Measurements from ENCODE around the gene HMG20A.

Gene HMG20A

GRCh38 chr15:77494073-77494867, 73.6 kb downstream of the HMG20A start:
- TF ChIP-seq ZNF274 (IDR thresholded peaks at IDR 0.05; ENCODE audit: low read depth, low read length) = no peak
- no peak for TF ChIP-seq SUZ12 (IDR thresholded peaks at IDR 0.05; ENCODE audit: extremely low read depth, insufficient read depth, insufficient read length)
- no peak for TF ChIP-seq YY1 (IDR thresholded peaks at IDR 0.05; ENCODE audit: insufficient read depth, insufficient read length)
- Histone ChIP-seq H3K9me3 (ENCODE audit: insufficient read depth, low read length) (no peaks in the 10 kb centered on the region), H3K4me3 (ENCODE audit: insufficient read length, low read depth) (no peak overlapping the region), H3K27me3 (ENCODE audit: insufficient read depth, insufficient read length) (no peaks in the 10 kb centered on the region), H3K36me3 (ENCODE audit: insufficient read depth, insufficient read length, low read length) (no peaks in the 10 kb centered on the region), H3K4me1 (ENCODE audit: insufficient read depth, insufficient read length) (peaks cover 14% of the 10 kb centered on the region), H3K9ac (ENCODE audit: insufficient read length, low read depth) (no peak overlapping the region)
- DNase-seq (ENCODE audit: low read depth, low spot score) = no peak

DNA sequence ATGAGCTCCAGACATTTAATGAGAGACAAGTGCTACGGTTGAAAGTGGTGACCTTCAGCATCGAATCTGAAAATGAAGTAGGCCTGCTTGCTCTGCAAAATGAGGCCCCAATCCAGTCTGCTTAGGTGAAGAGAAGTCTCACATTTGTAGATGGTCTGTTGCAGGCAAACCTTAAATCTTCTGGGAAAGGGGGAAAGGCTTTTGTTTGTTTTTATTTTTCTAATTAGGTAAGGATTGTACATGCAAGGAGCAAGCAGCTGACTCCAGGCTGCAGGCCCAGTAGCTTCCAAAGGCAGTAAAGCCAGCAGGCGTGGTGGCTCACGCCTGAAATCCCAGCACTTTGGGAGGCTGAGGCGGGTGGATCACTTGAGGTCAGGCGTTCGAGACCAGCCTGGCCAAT, 74.3 kb downstream of the HMG20A start:
- Histone ChIP-seq H3K4me3 (ENCODE audit: insufficient read length, low read depth) (no peak overlapping the region), H3K36me3 (ENCODE audit: insufficient read depth, insufficient read length, low read length) (no peaks in the 10 kb centered on the region), H3K27me3 (ENCODE audit: insufficient read depth, insufficient read length) (no peaks in the 10 kb centered on the region), H3K9me3 (ENCODE audit: insufficient read depth, low read length) (no peaks in the 10 kb centered on the region), H3K4me1 (ENCODE audit: insufficient read depth, insufficient read length) (peaks cover 13% of the 10 kb centered on the region), H3K9ac (ENCODE audit: insufficient read length, low read depth) (no peak overlapping the region)
- TF ChIP-seq SUZ12 (IDR thresholded peaks at IDR 0.05; ENCODE audit: extremely low read depth, insufficient read depth, insufficient read length) (no peak), ZNF274 (IDR thresholded peaks at IDR 0.05; ENCODE audit: low read depth, low read length) (no peak), YY1 (IDR thresholded peaks at IDR 0.05; ENCODE audit: insufficient read depth, insufficient read length) (no peak)
- DNase-seq (ENCODE audit: low read depth, low spot score) = no peak

DNA sequence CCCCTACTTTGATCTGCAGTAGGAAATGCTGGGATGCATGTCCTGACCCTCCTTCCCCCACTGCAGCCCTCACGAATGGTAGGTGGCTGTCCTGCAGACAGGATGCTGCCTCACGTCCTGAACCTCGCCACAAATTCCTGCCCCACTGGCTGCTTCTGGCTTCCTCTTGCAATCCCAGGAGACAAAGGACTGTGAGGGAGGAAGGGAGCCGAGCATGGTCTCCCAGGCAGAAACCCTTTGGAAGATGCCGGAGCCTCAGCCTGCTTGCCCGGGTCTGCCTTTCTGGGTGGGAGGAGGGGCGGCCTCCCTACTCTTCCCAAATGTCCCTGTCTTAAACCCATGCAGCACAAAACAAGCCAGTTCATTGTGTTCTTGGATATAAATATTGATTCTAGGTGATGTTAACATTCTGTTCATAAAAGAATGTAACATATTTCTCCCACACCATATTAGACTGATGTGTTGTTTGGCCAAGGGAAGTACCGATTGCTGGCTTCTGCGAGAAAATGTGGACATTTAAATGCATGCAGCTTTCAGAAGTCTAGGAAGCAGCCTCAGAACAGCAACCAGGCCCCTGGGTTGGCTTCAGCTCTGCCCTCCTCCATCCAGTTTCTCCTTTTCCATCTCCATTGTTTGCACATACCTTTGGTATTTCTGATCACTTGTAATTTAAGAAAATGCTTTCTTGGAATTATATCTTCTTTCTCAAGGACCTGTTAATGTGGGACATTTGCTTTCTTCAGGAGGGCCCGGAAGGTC, 75.3 kb downstream of the HMG20A start:
- H3K4me1 ChIP-seq (ENCODE audit: insufficient read depth, insufficient read length) = peaks cover 13% of the 10 kb centered on the region
- no peaks in the 10 kb centered on the region for H3K36me3 ChIP-seq (ENCODE audit: insufficient read depth, insufficient read length, low read length)
- H3K9ac ChIP-seq (ENCODE audit: insufficient read length, low read depth) = no peak overlapping the region
- TF ChIP-seq ZNF274 (IDR thresholded peaks at IDR 0.05; ENCODE audit: low read depth, low read length) (no peak), YY1 (IDR thresholded peaks at IDR 0.05; ENCODE audit: insufficient read depth, insufficient read length) (no peak), SUZ12 (IDR thresholded peaks at IDR 0.05; ENCODE audit: extremely low read depth, insufficient read depth, insufficient read length) (no peak)
- no peaks in the 10 kb centered on the region for H3K9me3 ChIP-seq (ENCODE audit: insufficient read depth, low read length)
- H3K27me3 ChIP-seq (ENCODE audit: insufficient read depth, insufficient read length) = no peaks in the 10 kb centered on the region
- H3K4me3 ChIP-seq (ENCODE audit: insufficient read length, low read depth) = no peak overlapping the region
- no peak for DNase-seq (ENCODE audit: low read depth, low spot score)

GRCh38 chr15:77496715-77497109, 76.0 kb downstream of the HMG20A start:
- no peak for TF ChIP-seq YY1 (IDR thresholded peaks at IDR 0.05; ENCODE audit: insufficient read depth, insufficient read length)
- no peaks in the 10 kb centered on the region for H3K36me3 ChIP-seq (ENCODE audit: insufficient read depth, insufficient read length, low read length)
- H3K4me1 ChIP-seq (ENCODE audit: insufficient read depth, insufficient read length) = peaks cover 13% of the 10 kb centered on the region
- no peaks in the 10 kb centered on the region for H3K27me3 ChIP-seq (ENCODE audit: insufficient read depth, insufficient read length)
- H3K9me3 ChIP-seq (ENCODE audit: insufficient read depth, low read length) = no peaks in the 10 kb centered on the region
- no peak overlapping the region for H3K4me3 ChIP-seq (ENCODE audit: insufficient read length, low read depth)
- DNase-seq (ENCODE audit: low read depth, low spot score) = peak; percentile 72
- H3K9ac ChIP-seq (ENCODE audit: insufficient read length, low read depth) = peak overlapping the region; percentile 68

- Histone ChIP-seq H3K9ac (ENCODE audit: insufficient read length, low read depth) (peak overlapping the region; percentile 68), H3K4me3 (ENCODE audit: insufficient read length, low read depth) (no peak overlapping the region), H3K4me1 (ENCODE audit: insufficient read depth, insufficient read length) (peaks cover 13% of the 10 kb centered on the region), H3K36me3 (ENCODE audit: insufficient read depth, insufficient read length, low read length) (no peaks in the 10 kb centered on the region), H3K9me3 (ENCODE audit: insufficient read depth, low read length) (no peaks in the 10 kb centered on the region), H3K27me3 (ENCODE audit: insufficient read depth, insufficient read length) (no peaks in the 10 kb centered on the region)
- no peak for DNase-seq (ENCODE audit: low read depth, low spot score)
- TF ChIP-seq YY1 (IDR thresholded peaks at IDR 0.05; ENCODE audit: insufficient read depth, insufficient read length) = no peak
- TF ChIP-seq SUZ12 (IDR thresholded peaks at IDR 0.05; ENCODE audit: extremely low read depth, insufficient read depth, insufficient read length) = no peak
- TF ChIP-seq ZNF274 (IDR thresholded peaks at IDR 0.05; ENCODE audit: low read depth, low read length) = no peak
Observed at GRCh38 chr15:77497110-77497737, 76.5 kb downstream of the HMG20A start.

DNA sequence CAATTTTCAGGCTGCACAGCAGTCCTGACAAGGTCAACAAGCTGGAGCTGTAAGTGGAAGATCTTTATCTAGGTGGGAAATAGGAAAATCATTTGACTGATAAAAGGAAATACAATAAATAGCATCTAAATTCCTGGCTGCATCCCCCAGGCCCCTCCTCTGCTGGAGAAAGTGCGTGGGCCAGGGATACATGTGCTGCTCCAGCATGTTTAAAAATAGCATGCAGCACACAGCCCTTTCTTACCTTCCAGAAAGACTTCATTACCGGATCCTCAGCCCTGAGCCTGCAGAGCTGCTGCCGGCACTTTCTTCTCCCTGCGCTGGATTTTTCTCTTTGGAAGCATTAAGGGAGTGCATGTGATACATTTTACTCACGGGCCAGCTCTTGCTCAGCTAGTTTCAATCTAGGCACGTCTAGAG, 77.3 kb downstream of the HMG20A start:
- TF ChIP-seq YY1 (IDR thresholded peaks at IDR 0.05; ENCODE audit: insufficient read depth, insufficient read length) (no peak), ZNF274 (IDR thresholded peaks at IDR 0.05; ENCODE audit: low read depth, low read length) (no peak), SUZ12 (IDR thresholded peaks at IDR 0.05; ENCODE audit: extremely low read depth, insufficient read depth, insufficient read length) (no peak)
- no peaks in the 10 kb centered on the region for H3K36me3 ChIP-seq (ENCODE audit: insufficient read depth, insufficient read length, low read length)

More for the DNA sequence above, 77.3 kb downstream of the HMG20A start:
- Histone ChIP-seq H3K9me3 (ENCODE audit: insufficient read depth, low read length) (no peaks in the 10 kb centered on the region), H3K9ac (ENCODE audit: insufficient read length, low read depth) (peak overlapping the region; percentile 39), H3K4me1 (ENCODE audit: insufficient read depth, insufficient read length) (peaks cover 13% of the 10 kb centered on the region), H3K4me3 (ENCODE audit: insufficient read length, low read depth) (no peak overlapping the region), H3K27me3 (ENCODE audit: insufficient read depth, insufficient read length) (no peaks in the 10 kb centered on the region)
- DNase-seq (ENCODE audit: low read depth, low spot score) = no peak
